ENCODE results near the gene KCNG1. TPM values are rescaled to one million over a fixed set of nuclear protein-coding genes. Genes with fewer than 3 reads are reported as not detected.

Gene KCNG1
- total RNA-seq, 1 donor from 2014 or later, result 6.3 TPM

DNA sequence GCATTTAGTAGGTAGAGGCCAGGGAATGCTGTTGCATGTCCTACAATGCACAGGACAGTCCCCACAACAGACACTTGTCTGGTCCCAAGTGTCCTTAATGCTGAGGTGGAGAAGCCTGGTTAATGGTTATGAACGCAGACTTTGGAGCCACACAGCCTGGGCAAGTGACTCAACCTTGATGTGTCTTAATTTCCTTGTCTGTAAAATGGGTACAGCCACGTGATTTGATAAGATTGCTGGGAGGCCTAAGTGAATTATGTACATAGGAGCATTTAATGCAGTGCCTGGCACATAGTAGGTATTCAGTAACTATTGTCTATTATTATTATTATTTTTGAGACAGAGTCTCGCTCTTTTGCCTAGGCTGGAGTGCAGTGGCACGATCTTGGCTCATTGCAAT lies 11.4 kb downstream of the KCNG1 start:
- DNase-seq (ENCODE audit: extremely low spot score, unreplicated experiment), result no peak
- no peak overlapping the region for H3K27ac Mint-ChIP-seq (ENCODE audit: unreplicated experiment)
- no peaks in the 10 kb centered on the region for H3K36me3 Mint-ChIP-seq (ENCODE audit: unreplicated experiment)
- H3K27me3 Mint-ChIP-seq (ENCODE audit: unreplicated experiment), result no peaks in the 10 kb centered on the region
- no peak overlapping the region for H3K4me3 Mint-ChIP-seq (ENCODE audit: unreplicated experiment)
- H3K4me1 Mint-ChIP-seq (ENCODE audit: unreplicated experiment), result peaks cover 4% of the 10 kb centered on the region
- TF ChIP-seq, protein P1, sequence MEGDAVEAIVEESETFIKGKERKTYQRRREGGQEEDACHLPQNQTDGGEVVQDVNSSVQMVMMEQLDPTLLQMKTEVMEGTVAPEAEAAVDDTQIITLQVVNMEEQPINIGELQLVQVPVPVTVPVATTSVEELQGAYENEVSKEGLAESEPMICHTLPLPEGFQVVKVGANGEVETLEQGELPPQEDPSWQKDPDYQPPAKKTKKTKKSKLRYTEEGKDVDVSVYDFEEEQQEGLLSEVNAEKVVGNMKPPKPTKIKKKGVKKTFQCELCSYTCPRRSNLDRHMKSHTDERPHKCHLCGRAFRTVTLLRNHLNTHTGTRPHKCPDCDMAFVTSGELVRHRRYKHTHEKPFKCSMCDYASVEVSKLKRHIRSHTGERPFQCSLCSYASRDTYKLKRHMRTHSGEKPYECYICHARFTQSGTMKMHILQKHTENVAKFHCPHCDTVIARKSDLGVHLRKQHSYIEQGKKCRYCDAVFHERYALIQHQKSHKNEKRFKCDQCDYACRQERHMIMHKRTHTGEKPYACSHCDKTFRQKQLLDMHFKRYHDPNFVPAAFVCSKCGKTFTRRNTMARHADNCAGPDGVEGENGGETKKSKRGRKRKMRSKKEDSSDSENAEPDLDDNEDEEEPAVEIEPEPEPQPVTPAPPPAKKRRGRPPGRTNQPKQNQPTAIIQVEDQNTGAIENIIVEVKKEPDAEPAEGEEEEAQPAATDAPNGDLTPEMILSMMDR (IDR thresholded peaks at IDR 0.05), result no peak
- no peaks in the 10 kb centered on the region for H3K9me3 Mint-ChIP-seq (ENCODE audit: unreplicated experiment)

GRCh38 chr20:51010932-51011331 lies 12.0 kb downstream of the KCNG1 start:
- H3K36me3 Mint-ChIP-seq (ENCODE audit: unreplicated experiment), result no peaks in the 10 kb centered on the region
- no peaks in the 10 kb centered on the region for H3K9me3 Mint-ChIP-seq (ENCODE audit: unreplicated experiment)
- H3K4me1 Mint-ChIP-seq (ENCODE audit: unreplicated experiment), result peaks cover 4% of the 10 kb centered on the region
- TF ChIP-seq, protein P1 (IDR thresholded peaks at IDR 0.05), result no peak
- H3K27me3 Mint-ChIP-seq (ENCODE audit: unreplicated experiment), result no peaks in the 10 kb centered on the region
- H3K4me3 Mint-ChIP-seq (ENCODE audit: unreplicated experiment), result no peak overlapping the region
- no peak for DNase-seq (ENCODE audit: extremely low spot score, unreplicated experiment)
- H3K27ac Mint-ChIP-seq (ENCODE audit: unreplicated experiment), result no peak overlapping the region

GRCh38 chr20:51010043-51010365 lies 12.9 kb downstream of the KCNG1 start:
- no peaks in the 10 kb centered on the region for H3K27me3 Mint-ChIP-seq (ENCODE audit: unreplicated experiment)
- no peak overlapping the region for H3K4me3 Mint-ChIP-seq (ENCODE audit: unreplicated experiment)
- peaks cover 4% of the 10 kb centered on the region for H3K4me1 Mint-ChIP-seq (ENCODE audit: unreplicated experiment)
- no peaks in the 10 kb centered on the region for H3K36me3 Mint-ChIP-seq (ENCODE audit: unreplicated experiment)
- H3K27ac Mint-ChIP-seq (ENCODE audit: unreplicated experiment), result no peak overlapping the region
- TF ChIP-seq, protein P1 (IDR thresholded peaks at IDR 0.05), result no peak
- DNase-seq (ENCODE audit: extremely low spot score, unreplicated experiment), result no peak
- H3K9me3 Mint-ChIP-seq (ENCODE audit: unreplicated experiment), result no peaks in the 10 kb centered on the region

DNA sequence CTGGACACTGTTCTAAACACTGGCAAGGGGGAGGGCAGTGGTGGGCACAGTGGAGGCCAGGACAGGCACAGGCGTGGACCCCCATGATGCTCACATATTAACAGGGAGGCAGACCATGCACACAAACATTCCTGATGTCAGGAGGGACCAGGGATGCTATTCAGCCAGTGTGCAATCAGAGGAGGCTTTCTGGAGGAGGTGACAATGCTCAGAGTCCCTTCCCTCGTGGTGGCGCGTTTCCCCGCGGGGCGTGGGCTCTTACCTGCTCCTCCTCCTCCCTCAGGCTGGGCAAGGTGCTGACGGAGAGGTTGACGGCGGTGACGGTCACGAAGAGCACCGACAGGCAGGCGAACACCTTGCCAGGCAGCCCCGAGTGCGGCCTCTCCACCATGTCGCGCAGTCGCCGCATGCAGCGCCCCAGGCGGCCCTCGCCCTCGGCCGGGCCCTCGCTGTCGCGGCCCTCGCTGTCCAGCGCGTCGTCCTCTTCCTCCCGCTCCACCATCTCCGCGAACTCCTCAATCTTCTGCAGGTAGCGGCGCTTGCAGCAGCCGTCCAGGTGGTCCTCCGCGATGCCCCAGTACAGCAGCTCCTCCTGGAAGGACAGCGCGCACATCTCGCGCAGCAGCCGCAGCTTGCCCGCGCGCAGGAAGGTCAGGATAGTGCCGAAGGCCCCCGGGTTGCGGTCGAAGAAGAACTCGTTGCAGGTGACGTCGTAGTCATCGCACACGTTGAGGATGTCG lies 13.4 kb downstream of the KCNG1 start:
- peaks cover 4% of the 10 kb centered on the region for H3K4me1 Mint-ChIP-seq (ENCODE audit: unreplicated experiment)
- H3K27me3 Mint-ChIP-seq (ENCODE audit: unreplicated experiment), result no peaks in the 10 kb centered on the region
- H3K27ac Mint-ChIP-seq (ENCODE audit: unreplicated experiment), result no peak overlapping the region
- no peak overlapping the region for H3K4me3 Mint-ChIP-seq (ENCODE audit: unreplicated experiment)
- TF ChIP-seq, protein P1 (IDR thresholded peaks at IDR 0.05), result no peak
- DNase-seq (ENCODE audit: extremely low spot score, unreplicated experiment), result no peak
- H3K36me3 Mint-ChIP-seq (ENCODE audit: unreplicated experiment), result no peaks in the 10 kb centered on the region
- no peaks in the 10 kb centered on the region for H3K9me3 Mint-ChIP-seq (ENCODE audit: unreplicated experiment)

GRCh38 chr20:51008718-51009117 lies 14.2 kb downstream of the KCNG1 start:
- H3K27ac Mint-ChIP-seq (ENCODE audit: unreplicated experiment), result no peak overlapping the region
- no peak for DNase-seq (ENCODE audit: extremely low spot score, unreplicated experiment)
- no peaks in the 10 kb centered on the region for H3K27me3 Mint-ChIP-seq (ENCODE audit: unreplicated experiment)
- H3K4me1 Mint-ChIP-seq (ENCODE audit: unreplicated experiment), result no peaks in the 10 kb centered on the region
- no peak overlapping the region for H3K4me3 Mint-ChIP-seq (ENCODE audit: unreplicated experiment)
- no peaks in the 10 kb centered on the region for H3K9me3 Mint-ChIP-seq (ENCODE audit: unreplicated experiment)
- TF ChIP-seq, protein P1 (IDR thresholded peaks at IDR 0.05), result no peak
- no peaks in the 10 kb centered on the region for H3K36me3 Mint-ChIP-seq (ENCODE audit: unreplicated experiment)
